HEK293T (cell line): ENCODE measurements around the gene VWA5B2.

Source experiments
- CTCF ChIA-PET: fragments of 350-600 bp; formaldehyde crosslinking; extraction: SDS; loops from one replicate; lab custom pipeline; 2021; ENCODE audit warnings: antibody characterized with exemption, inconsistent platforms; lab: Yijun Ruan, JAX
- POLR2A ChIA-PET: fragments of 350-600 bp; formaldehyde crosslinking; extraction: SDS; loops from one replicate; lab custom pipeline; 2020; ENCODE audit warnings: antibody characterized with exemption, inconsistent platforms; lab: Yijun Ruan, JAX
- DNase-seq: peaks from one replicate; pipeline ENCODE4 v3.0.0; 2012; ENCODE audit warnings: mixed read lengths; ENCODE audit errors: extremely low spot score
- ARNT ChIP-seq: fragments of 450-650 bp; IDR thresholded peaks from 2 replicates; pipeline ENCODE4 v1.6.1; 2017; ENCODE audit warnings: mild to moderate bottlenecking
- BHLHE40 ChIP-seq: fragments of 450-650 bp; IDR thresholded peaks from 2 replicates; pipeline ENCODE4 v1.6.1; 2016; ENCODE audit warnings: mild to moderate bottlenecking, moderate library complexity, borderline replicate concordance
- CTBP1 ChIP-seq: fragments of 450-650 bp; IDR thresholded peaks from 2 replicates; pipeline ENCODE4 v1.6.1; 2016; ENCODE audit warnings: borderline replicate concordance
- ELF4 ChIP-seq: fragments of 450-650 bp; IDR thresholded peaks from 2 replicates; pipeline ENCODE4 v1.6.1; 2017; ENCODE audit warnings: antibody characterized with exemption
- FOXA1 ChIP-seq: fragments of 450-650 bp; IDR thresholded peaks from 2 replicates; pipeline ENCODE4 v1.6.1; 2016; ENCODE audit warnings: mild to moderate bottlenecking
- FOXK2 ChIP-seq: fragments of 450-650 bp; IDR thresholded peaks from 2 replicates; pipeline ENCODE4 v1.6.1; 2016; ENCODE audit warnings: mild to moderate bottlenecking
- FOXM1 ChIP-seq: fragments of 450-650 bp; IDR thresholded peaks from 2 replicates; pipeline ENCODE4 v1.6.1; 2017; ENCODE audit warnings: mild to moderate bottlenecking, borderline replicate concordance
- HDGF ChIP-seq: fragments of 450-650 bp; IDR thresholded peaks from 2 replicates; pipeline ENCODE4 v1.6.1; 2017; ENCODE audit warnings: antibody characterized with exemption, borderline replicate concordance
- L3MBTL2 ChIP-seq: fragments of 450-650 bp; conservative IDR thresholded peaks from 2 replicates; pipeline ENCODE4 v1.6.1; 2016; ENCODE audit warnings: mild to moderate bottlenecking
- LEF1 ChIP-seq: fragments of 450-650 bp; IDR thresholded peaks from 2 replicates; pipeline ENCODE4 v1.6.1; 2017; ENCODE audit warnings: mild to moderate bottlenecking, borderline replicate concordance
- NFRKB ChIP-seq: fragments of 450-650 bp; IDR thresholded peaks from 2 replicates; pipeline ENCODE4 v1.6.1; 2016; ENCODE audit warnings: mild to moderate bottlenecking, moderate library complexity
- PKNOX1 ChIP-seq: fragments of 450-650 bp; IDR thresholded peaks from 2 replicates; pipeline ENCODE4 v1.6.1; 2016
- SP1 ChIP-seq: fragments of 450-650 bp; IDR thresholded peaks from 2 replicates; pipeline ENCODE4 v1.6.1; 2017
- SUZ12 ChIP-seq: fragments of 450-650 bp; IDR thresholded peaks from 2 replicates; pipeline ENCODE4 v1.6.1; 2016; ENCODE audit warnings: mild to moderate bottlenecking
- TARDBP ChIP-seq: fragments of 450-650 bp; IDR thresholded peaks from 2 replicates; pipeline ENCODE4 v1.6.1; 2016
- ZNF384 ChIP-seq: fragments of 450-650 bp; IDR thresholded peaks from 2 replicates; pipeline ENCODE4 v1.6.1; 2016

Gene VWA5B2

GRCh38 chr3:184237211-184237610 is 7.8 kb downstream of the VWA5B2 start:
- TF ChIP-seq L3MBTL2 (no peak), SP1 (no peak), BHLHE40 (no peak), FOXA1 (no peak), CTBP1 (no peak), TARDBP (no peak), LEF1 (no peak), FOXK2 (no peak), ARNT (no peak), PKNOX1 (no peak), ELF4 (no peak), NFRKB (no peak), HDGF (no peak), FOXM1 (no peak), SUZ12 (no peak), ZNF384 (no peak)
- ChIA-PET CTCF (interaction anchor here (0.6 to 1.6 kb wide), 3 partner anchors 9 to 22 kb away, joined by 3 to 6 read pairs (median 4); no protein-coding TSS in a partner anchor), POLR2A (interaction anchor here (2.5 kb wide), 1 partner anchor 8 kb away, joined by 8 read pairs; the partner anchor contains the start of gene VWA5B2)
- no peak for DNase-seq

- TF ChIP-seq SUZ12 (no peak), ZNF384 (no peak), TARDBP (no peak), CTBP1 (no peak), PKNOX1 (no peak), NFRKB (no peak), L3MBTL2 (no peak), FOXA1 (no peak), FOXM1 (no peak), LEF1 (no peak)
- DNase-seq = no peak
- POLR2A ChIA-PET = interaction anchor here (2.5 kb wide), 1 partner anchor 9 kb away, joined by 8 read pairs; the partner anchor contains the start of gene VWA5B2
- CTCF ChIA-PET = interaction anchor here (0.6 to 1.0 kb wide), 2 partner anchors 10 to 23 kb away, joined by 4 to 7 read pairs; no protein-coding TSS in a partner anchor
These were observed 8.4 kb downstream of the VWA5B2 start for GRCh38 chr3:184237807-184238206.

- TF ChIP-seq ELF4 (no peak), FOXM1 (no peak), L3MBTL2 (no peak), SP1 (no peak), TARDBP (no peak), LEF1 (no peak), PKNOX1 (no peak), BHLHE40 (no peak), FOXK2 (no peak), CTBP1 (no peak), HDGF (no peak), ARNT (no peak), NFRKB (no peak), SUZ12 (no peak)
- ChIA-PET CTCF (interaction anchor here (1.0 kb wide), 1 partner anchor 11 kb away, joined by 7 read pairs; no protein-coding TSS in a partner anchor), POLR2A (interaction anchor here (2.5 kb wide), 1 partner anchor 10 kb away, joined by 8 read pairs; the partner anchor contains the start of gene VWA5B2)
- DNase-seq = no peak
These were observed 8.9 kb downstream of the VWA5B2 start for GRCh38 chr3:184238246-184238818.

- ChIA-PET CTCF (no interaction called here), POLR2A (no interaction called here)
- TF ChIP-seq ELF4 = no peak
- TF ChIP-seq TARDBP = no peak
- no peak for TF ChIP-seq FOXM1
- no peak for TF ChIP-seq SUZ12
- TF ChIP-seq ZNF384 = no peak
- TF ChIP-seq ARNT = no peak
- TF ChIP-seq SP1 = no peak
- TF ChIP-seq NFRKB = no peak
- TF ChIP-seq FOXK2 = no peak
- no peak for TF ChIP-seq FOXA1
- TF ChIP-seq PKNOX1 = no peak
- TF ChIP-seq CTBP1 = no peak
- no peak for TF ChIP-seq HDGF
- no peak for TF ChIP-seq LEF1
- TF ChIP-seq BHLHE40 = no peak
- TF ChIP-seq L3MBTL2 = no peak
- DNase-seq = no peak
These were observed 9.8 kb downstream of the VWA5B2 start for GRCh38 chr3:184239221-184239620.

GRCh38 chr3:184239708-184240107 is 10.3 kb downstream of the VWA5B2 start:
- ChIA-PET POLR2A (interaction anchor here (0.9 kb wide), 1 partner anchor 10 kb away, joined by 3 read pairs; the partner anchor contains the start of gene EEF1AKMT4), CTCF (no interaction called here)
- DNase-seq = no peak
- no peak for TF ChIP-seq PKNOX1
- TF ChIP-seq FOXK2 = no peak
- no peak for TF ChIP-seq HDGF
- no peak for TF ChIP-seq SP1
- no peak for TF ChIP-seq TARDBP
- TF ChIP-seq ARNT = no peak
- TF ChIP-seq ELF4 = no peak
- TF ChIP-seq FOXA1 = no peak
- no peak for TF ChIP-seq L3MBTL2
- TF ChIP-seq CTBP1 = no peak
- TF ChIP-seq SUZ12 = no peak
- TF ChIP-seq LEF1 = no peak
- no peak for TF ChIP-seq ZNF384
- no peak for TF ChIP-seq NFRKB
